Fibroblast of the aortic adventitia (primary cell): ENCODE results near the gene TSPAN31. TPM values are rescaled to one million over a fixed set of nuclear protein-coding genes. Genes with fewer than 3 reads are reported as not detected.

Experiments
- DNase-seq: peaks from one replicate; pipeline ENCODE4 v3.0.0-alpha.2; 2010; ENCODE audit warnings: low read depth
- H3K4me3 ChIP-seq: 2 replicates; pipeline ENCODE4 v1.5.1; 2011; ENCODE audit warnings: low read depth, mild to moderate bottlenecking, control low read depth, low read length, moderate library complexity
- total RNA-seq: library from RNA; depleted of rRNA; stranded (reverse); fragments of >200 nt; gene quantifications from 2 replicates; pipeline ENCODE4 v1.2.3, GENCODE V29; 2012; ENCODE audit warnings: low replicate concordance
- TF ChIP-seq, protein P1 (sequence below): IDR thresholded peaks from 2 replicates; pipeline ENCODE4 v1.5.1; 2011; ENCODE audit warnings: mild to moderate bottlenecking, low read length, control low read depth, inconsistent platforms; ENCODE audit not compliant: insufficient read depth

TSPAN31 gene
- total RNA-seq, 1 donor, result 43.9 TPM

DNA sequence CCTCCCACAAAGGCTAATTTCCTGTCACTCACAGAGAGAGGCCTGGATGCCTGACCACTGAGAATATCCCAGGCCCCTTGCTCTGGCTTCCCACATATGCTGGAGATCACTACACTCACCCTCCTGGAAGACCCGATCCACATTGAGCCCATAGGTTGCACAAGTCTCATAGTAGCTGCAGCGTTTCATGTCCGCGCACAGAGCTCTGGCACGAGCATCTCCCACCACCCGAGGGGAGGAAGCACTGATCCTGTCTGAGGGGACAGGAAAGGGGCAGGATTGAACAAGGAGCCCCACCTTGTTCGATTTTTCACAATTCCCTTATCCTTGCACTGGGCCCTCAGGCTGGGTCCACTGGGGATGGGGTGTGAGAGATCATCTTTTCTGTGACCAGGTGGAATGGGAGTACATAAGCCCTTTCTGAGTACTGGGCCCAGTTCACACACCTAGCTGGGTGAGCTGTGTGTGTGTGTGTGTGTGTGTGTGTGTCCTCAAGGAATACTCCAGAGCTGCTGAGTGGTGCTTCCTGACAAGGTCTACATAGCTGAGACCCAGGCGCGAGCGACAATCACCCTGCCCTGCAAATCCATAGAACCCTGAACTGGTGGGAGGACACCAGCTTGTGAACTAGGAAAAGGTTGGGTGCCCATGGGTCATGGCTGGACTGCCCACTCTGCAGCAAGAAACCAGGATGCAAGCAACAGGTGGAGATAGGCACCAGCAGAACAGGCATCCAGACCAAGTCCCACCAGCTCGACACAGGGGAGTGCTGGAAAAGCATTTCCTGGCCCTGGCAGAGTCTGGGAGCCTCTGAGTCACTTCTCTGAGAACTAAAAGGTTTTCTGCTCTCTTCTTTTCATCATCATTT, 11.9 kb upstream of the TSPAN31 start:
- DNase-seq, result no peak
- H3K4me3 ChIP-seq, result no peak overlapping the region
- TF ChIP-seq, protein P1, sequence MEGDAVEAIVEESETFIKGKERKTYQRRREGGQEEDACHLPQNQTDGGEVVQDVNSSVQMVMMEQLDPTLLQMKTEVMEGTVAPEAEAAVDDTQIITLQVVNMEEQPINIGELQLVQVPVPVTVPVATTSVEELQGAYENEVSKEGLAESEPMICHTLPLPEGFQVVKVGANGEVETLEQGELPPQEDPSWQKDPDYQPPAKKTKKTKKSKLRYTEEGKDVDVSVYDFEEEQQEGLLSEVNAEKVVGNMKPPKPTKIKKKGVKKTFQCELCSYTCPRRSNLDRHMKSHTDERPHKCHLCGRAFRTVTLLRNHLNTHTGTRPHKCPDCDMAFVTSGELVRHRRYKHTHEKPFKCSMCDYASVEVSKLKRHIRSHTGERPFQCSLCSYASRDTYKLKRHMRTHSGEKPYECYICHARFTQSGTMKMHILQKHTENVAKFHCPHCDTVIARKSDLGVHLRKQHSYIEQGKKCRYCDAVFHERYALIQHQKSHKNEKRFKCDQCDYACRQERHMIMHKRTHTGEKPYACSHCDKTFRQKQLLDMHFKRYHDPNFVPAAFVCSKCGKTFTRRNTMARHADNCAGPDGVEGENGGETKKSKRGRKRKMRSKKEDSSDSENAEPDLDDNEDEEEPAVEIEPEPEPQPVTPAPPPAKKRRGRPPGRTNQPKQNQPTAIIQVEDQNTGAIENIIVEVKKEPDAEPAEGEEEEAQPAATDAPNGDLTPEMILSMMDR, result no peak

DNA sequence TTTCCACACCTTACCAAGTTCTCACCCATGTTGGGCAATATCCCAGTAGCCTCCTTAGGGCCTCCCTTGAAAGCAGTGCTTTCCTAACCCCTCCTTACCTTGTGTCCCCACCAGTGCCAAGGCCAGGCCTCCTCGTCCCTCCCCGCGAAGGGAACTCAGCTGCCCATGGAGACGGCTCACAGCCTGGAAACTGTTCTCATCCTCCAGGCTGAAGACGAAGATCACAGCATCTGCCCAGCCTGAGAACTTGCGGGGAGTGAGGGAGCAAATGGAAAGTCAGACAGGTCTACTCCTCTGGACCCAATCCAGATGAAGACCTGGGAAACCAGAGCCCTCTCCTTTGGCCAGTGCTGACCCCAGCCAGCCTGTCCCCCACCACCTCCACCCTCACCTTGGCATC, 10.9 kb upstream of the TSPAN31 start:
- TF ChIP-seq, protein P1, result no peak
- no peak overlapping the region for H3K4me3 ChIP-seq

DNA sequence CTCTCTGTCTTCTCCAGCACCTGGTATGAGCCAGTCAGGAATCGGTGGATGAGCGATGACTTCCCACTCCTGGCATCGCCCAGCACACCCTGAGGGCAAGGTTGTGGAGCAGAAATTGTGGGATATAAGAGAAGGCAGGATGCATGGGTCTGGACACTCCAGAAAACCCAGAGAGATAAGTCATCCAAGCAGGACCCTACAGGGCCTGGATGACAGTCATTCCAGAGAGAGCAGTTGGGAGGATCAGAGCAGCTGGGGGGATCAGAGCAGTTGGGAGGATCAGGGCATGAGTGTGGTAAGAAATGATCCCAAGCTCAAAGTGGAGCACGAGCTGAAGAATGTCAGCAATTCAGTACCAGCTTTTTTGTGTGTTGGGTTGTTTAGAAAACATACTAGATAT, 10.2 kb upstream of the TSPAN31 start:
- no peak overlapping the region for H3K4me3 ChIP-seq
- DNase-seq, result no peak
- TF ChIP-seq, protein P1, result no peak

More for the DNA sequence above, 10.9 kb upstream of the TSPAN31 start:
- DNase-seq, result no peak

DNA sequence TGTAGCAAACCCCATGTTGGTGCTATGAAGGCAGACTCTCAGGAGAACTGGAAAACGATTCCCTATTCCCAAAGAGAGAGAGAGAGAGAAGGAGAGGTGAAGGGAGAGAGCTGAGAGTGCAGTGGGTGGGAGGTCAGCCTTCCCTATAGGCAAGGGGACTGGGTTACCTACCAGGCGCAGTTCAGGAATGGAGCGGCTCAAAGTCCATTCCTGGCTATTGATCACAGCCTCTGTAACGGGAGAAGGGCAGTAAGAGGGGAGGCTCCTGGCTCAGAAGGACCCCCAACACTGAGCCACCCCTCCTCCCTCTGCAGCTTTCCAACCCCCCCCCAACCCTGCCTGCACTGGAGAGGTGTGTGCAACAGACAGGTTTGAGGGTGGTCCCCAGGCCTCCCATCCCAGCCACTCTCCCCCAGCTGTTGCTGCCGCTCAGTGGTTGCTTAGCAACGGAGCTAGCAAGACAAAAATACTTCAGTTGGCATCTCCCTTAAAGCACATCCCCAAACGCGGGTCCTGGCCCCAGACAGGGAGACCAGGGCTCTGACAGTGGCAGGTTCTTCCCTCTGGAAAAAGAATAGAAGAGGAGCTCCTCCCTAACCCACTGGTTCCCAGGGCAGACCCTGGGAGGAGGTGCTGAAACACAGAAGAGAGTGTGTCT, 9.5 kb upstream of the TSPAN31 start:
- H3K4me3 ChIP-seq, result no peak overlapping the region
- no peak for DNase-seq
- TF ChIP-seq, protein P1, result no peak

DNA sequence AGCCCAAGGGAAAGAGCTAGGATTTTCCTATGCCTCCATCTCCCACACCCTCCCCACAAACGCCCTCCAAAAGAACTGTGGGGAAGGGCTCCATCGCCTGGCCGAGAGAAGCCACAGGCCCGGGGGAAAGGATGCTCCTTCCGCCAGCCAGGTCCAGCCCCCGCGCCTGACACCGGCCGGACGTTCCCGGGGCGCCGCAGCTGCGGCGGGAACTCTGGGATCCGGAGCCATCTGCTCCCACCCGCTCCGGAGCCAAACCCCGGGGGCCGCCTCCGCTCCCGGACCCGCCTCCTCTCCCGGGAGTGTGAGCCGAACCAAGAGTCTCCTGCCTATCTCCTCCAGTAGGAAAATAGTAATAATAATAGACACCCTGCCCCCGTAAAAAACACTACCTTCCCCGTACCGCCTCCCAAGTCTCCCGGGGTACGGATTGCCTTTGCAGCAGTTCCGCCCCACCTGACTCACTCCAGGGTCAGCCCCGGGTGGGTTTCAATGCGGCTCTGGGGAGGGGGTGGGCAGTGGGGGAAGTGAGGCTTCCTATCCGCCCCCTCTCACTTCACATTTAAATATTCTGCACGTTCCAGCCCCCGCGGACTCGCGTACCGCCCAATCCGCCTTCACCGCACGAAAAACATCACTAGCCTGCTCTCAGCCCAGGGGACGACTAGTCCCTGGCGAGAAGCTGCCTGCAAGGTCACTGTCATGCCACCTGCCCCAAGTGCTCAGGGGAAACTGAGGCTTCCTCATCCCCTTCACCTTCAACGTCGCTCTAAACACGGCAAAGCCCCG, 8.7 kb upstream of the TSPAN31 start:
- TF ChIP-seq, protein P1, result peak; percentile 31
- DNase-seq, result no peak
- H3K4me3 ChIP-seq, result peak overlapping the region; percentile 13

DNA sequence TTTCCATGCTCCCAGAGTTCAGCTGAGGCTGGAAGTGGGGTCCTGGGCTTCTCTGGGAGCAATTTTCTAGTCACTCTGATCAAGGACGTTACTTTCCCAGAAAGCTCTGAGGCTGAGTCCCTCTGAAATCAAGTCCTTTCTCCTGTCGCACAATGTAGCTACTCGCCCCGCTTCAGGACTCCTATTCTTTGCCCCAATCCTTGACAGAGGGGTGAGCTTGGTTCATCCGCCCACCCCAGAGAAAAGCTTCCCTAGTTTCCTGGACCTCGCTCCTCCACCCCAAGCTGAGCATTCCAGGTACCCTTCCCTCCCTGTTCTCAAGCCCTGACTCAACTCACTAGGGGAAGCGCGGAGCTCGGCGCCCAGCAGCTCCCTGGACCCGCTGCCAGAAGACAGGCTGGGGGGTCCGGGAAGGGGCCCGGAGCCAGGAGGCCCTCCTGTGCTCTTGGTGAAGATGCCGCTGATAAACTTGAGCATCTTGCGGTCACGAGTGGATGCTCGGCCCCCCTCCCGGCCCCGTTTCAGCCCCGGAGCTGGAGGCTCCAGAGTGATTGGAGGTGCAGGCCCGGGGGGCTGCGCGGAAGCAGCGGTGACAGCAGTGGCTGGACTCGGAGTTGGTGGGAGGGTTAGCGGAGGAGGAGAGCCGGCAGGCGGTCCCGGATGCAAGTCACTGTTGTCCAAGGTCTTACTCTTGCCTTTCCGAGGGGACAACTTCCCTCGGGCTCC, 7.9 kb upstream of the TSPAN31 start:
- DNase-seq, result no peak
- no peak overlapping the region for H3K4me3 ChIP-seq
- TF ChIP-seq, protein P1, result no peak
